Anterior cingulate cortex (tissue), 58 donors: ENCODE results near the gene NFE2L1.
"Not testable (repeated sequence)": the region's sequence is repeated elsewhere in the genome, so short reads cannot be mapped to it uniquely, and the experiment has no call there.

ENCODE experiments used
- DNase-seq, 58 donors: peaks; one replicate each; lab custom pipeline; 2025; lab: John Stamatoyannopoulos, UW

NFE2L1 gene

GRCh38 chr17:48023400-48024148, 24.6 kb upstream of the NFE2L1 start:
- DNase-seq, result peak in 55 of 58 donors; percentile 36 to 93 (median 78)

DNA sequence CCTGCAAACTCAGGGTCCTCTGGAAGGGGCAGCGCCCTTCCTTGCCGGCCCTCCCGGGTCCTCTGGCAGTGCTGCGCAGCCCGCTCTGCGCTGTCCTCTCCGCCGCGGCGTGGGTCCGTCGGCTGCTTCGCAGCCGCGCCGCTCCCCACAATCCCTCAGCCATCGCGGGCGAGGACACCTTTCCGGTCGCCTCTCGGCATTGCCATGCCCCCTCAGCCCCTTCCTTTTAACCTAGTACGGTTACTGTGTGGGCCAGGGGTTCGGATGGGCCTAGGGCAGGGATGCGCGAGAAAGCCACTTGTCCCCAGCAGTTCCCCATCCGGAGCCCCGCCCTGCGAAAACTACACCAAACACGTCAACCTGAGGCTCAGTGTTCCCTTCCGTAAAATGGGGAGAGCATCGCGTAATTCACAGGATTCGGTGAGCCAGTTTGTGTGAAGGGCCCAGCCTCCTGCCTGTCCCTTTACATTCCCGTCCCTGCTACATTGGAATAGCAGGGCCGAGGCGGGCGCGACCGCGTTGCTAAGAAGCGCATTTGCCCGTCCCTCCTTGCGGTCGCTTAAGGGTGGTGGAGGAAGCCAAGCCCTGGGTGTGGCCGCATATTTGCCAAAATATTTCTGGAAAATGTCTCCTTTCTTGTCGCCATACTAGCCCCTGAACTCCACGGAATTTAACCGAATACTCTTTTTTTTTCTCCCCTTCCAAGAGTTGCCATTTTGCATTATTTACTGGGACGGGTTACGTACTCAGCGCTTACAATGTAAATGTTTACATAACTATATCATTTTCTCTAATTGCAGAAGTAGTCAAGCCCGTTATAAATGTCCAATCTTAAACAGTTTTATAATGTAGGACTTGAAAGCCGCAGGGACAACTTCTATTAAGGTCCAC, 23.8 kb upstream of the NFE2L1 start:
- DNase-seq, result peak in 9 of 58 donors; percentile 12 to 69 (median 50)

GRCh38 chr17:48025040-48025903, 22.9 kb upstream of the NFE2L1 start:
- peak; percentile 71 to 99 (median 97) for DNase-seq

- DNase-seq, result no peak
Measured at GRCh38 chr17:48025904-48026501, 22.2 kb upstream of the NFE2L1 start.

DNA sequence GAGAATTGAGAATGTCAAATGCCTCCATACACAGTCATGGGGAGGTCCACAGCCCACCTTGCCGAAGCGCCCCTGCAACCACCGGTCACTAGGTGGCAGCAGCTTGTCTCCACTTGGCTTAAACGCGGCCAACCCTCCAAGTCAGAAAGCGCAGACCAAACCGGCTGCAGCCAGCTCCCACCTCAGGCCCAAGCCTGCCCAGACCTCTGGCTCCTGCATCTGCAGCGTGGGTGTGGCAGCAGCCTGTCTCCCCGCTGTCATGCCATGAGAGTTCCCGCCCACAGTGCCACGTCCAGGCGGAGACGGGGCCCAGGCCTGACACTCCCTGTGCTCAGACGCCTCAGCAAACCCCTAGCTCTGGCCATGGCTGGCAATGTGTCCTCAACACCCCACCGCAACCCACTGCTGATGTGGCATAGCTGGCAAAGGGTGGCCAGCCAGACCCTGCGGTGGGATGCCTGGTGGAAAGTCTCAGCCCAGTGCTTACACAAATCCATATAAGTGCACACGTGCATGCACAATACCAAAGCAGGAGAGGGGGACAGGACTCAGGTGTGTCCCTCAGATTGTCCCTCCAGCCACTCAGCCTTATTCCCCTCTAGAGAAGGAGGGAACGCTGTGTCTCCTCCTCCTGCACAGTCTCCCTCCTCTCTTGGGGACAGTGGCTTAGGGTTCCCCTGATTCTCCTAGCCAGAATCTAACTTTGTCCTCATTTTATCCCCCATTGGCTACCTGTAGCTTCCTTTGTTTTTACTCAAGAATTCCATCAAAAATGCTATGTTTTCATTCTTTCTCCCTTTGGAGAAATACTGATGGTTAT, 21.4 kb upstream of the NFE2L1 start:
- peak in 55 of 58 donors; percentile 21 to 85 (median 61) for DNase-seq

- no peak for DNase-seq
Measured at GRCh38 chr17:48027322-48027981, 20.7 kb upstream of the NFE2L1 start.

DNA sequence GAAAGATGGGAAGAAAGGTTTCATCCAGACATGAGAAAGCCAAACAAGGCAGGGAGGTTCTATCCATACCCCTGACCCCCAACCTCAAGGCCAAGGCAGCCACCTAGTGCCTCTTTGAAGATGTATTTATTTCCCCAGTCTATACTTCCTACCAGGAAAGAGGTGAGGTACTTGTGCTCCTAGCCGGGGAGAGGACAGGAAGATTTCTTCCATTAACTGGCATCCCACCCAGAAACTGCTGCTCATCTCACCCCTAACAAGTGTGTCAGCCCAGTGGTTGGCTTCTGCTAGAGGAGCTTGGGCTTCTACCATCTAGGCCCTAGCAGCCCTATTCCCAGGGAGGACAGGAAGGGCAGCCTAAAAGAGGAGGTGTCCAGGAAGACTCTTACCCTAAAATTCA, 19.4 kb upstream of the NFE2L1 start:
- DNase-seq, result no peak

DNA sequence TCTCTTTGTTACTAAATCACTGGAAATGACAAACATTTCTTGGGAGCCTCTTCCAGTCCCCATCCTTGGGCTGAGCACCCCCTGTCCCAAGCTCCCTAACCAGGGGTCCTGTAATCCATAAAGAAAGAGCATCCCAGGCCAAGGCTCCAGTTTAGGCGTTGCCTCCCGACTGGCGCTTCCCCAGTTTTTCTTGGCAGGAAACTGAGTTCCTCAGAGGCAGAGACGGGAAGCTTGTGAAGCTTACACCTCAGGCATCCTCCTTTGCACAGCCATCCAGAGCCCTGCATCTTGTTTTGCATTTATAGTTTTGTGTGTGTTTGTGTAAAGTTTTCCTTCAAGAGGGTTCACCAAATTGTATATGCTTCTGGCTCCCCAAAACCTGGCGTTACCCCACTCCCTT, 17.6 kb upstream of the NFE2L1 start:
- DNase-seq, result no peak

DNA sequence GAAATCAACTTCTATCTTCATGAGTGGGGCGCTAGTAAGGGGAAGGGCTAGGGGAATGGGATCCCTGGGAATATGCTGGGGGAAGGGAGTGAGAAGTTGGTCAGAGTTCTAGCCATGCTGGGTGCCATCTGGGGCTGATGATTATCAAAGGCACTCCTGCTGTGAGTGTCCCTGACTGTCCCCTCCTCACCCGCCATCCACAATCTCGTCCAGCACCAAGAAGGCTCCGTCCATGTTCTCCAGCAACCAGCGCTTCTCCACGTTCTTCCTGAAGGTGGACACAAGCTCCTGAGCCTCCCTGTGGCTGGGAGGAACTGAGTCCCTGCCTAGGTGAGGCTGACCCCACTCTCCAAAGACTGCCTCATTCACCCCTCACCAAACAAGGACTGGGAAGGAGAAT, 16.2 kb upstream of the NFE2L1 start:
- no peak for DNase-seq

DNA sequence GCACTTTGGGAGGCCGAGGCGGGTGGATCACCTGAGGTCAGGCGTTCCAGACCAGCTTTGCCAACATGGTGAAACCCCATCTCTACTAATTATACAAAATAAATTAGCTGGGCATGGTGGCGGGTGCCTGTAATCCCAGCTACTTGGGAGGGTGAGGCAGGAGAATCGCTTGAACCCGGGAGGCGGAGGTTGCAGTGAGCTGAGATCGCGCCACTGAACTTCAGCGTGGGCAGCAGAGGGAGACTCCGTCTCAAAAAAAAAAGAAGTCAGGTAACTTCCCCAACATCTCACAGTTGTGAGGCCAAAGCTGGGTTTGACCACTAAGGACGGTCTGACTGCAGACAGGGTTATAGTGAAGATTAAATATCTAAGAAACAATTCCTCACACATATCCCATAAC, 13.4 kb upstream of the NFE2L1 start:
- not testable (repeated sequence) for DNase-seq

GRCh38 chr17:48036693-48037035, 11.5 kb upstream of the NFE2L1 start:
- no peak for DNase-seq

DNA sequence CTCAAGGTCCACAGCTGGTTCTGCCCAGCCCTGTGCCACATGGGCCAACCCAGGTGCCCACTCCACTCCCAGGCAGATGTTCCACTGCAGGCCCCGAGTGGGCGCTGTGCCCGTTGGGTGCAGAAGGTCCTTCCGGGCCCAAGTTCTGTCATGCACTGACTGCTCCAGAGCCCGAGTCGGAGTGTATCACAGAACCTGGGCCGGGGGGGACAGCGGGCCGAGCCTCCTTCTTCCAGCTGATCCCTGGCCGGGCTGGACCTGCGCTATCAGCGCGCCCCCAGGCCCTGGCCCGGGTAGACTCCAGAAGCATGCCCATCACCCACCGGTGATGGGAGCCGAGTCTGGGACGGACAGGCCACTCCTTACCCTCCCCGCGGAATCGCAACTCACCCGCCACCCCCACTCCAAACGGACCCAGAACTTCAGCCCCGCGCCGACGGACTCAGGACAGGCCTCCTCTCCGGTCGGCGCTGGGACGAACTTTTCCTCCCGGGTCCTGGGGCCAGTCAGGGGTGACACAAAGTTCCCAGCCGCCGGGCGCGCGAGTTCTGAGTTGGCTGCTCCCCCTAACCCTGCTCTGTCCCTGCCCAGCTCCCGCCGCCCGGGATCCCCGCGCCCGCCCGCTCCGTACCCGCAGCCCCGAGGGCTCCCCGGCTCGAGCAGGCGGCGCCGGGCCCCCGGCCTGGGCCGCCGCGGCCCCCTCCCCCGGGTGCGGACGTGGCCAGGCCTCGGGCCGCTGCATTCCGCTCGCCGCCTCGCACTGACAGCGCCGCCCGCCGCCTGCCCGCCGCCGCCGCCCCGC, 10.9 kb upstream of the NFE2L1 start, which contains the start of gene COPZ2:
COPZ2 (minus strand) TSS at position 762 of the 802 bp plus-strand sequence; CDS start at position 742, 20 bp downstream.
- DNase-seq, result peak in 5 of 58 donors; percentile 18 to 51 (median 34)

GRCh38 chr17:48037838-48038323, 10.3 kb upstream of the NFE2L1 start:
- no peak for DNase-seq

GRCh38 chr17:48038687-48039086, 9.5 kb upstream of the NFE2L1 start:
- no peak for DNase-seq

DNA sequence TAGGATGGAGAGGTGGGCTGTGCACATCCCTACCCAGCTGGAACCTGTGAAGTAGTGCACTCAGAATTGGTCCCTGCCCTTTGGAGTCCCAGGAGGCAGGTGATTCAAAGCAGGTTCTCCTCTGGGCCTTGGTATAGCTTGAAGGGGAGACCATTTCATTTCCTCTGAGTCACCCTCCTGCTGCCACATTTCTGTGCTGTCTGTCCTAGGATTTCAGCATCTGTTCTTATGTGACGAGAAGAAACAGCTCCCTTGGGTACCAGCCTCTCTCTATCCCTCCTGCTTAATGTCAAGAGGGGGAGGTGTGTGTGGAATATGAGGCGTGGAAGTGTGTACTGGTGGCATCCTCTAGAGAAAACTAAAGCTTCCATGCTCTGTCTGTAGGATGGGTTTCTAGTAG, 5.0 kb upstream of the NFE2L1 start:
- DNase-seq, result peak in 2 of 58 donors; percentile 23 to 31

DNA sequence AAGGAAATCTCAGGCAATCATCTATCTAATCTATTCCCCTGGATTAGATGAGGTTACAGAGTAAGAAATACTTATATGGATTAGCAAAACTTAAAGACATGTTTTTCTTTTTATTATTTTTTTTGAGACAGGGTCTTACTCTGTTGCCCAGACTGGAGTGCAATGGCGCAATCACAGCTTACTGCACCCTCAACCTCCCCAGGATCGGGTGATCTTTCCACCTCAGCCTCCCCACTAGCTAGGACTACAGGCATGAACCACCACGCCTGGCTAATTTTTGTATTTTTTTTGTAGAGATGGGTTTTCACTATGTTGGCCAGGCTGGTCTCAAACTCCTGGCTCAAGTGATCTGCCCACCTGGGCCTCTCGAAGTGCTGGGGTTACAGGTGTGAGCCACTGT, 3.3 kb upstream of the NFE2L1 start:
- no peak for DNase-seq

GRCh38 chr17:48045316-48046001, 2.7 kb upstream of the NFE2L1 start:
- DNase-seq, result no peak
